Effector memory CD4-positive, alpha-beta T cell (primary cell): Measurements from ENCODE around the gene TTLL12.
"Not testable (repeated sequence)": the region's sequence is repeated elsewhere in the genome, so short reads cannot be mapped to it uniquely, and the experiment has no call there.

ENCODE experiments used
- DNase-seq, 3 donors: peaks; one replicate each; pipeline ENCODE4 v3.0.0-alpha.2; 2020
- H3K27ac ChIP-seq: 2 replicates; pipeline ENCODE4 v1.7.0; 2013; ENCODE audit warnings: mild to moderate bottlenecking, low read length, moderate library complexity; ENCODE audit not compliant: insufficient read depth, poor library complexity, severe bottlenecking
- H3K27me3 ChIP-seq: replicated peaks from 2 replicates; pipeline ENCODE4 v1.7.0; 2013; ENCODE audit warnings: mild to moderate bottlenecking, low read length; ENCODE audit not compliant: insufficient read depth, control insufficient read depth, poor library complexity, severe bottlenecking
- H3K36me3 ChIP-seq: 2 replicates; pipeline ENCODE4 v1.7.0; 2013; ENCODE audit warnings: mild to moderate bottlenecking, low read length, moderate library complexity; ENCODE audit not compliant: control insufficient read depth, insufficient read depth
- H3K4me1 ChIP-seq: 2 replicates; pipeline ENCODE4 v1.7.0; 2013; ENCODE audit warnings: low read length, mild to moderate bottlenecking; ENCODE audit not compliant: control insufficient read depth, insufficient read depth, poor library complexity, severe bottlenecking
- H3K4me3 ChIP-seq: 2 replicates; pipeline ENCODE4 v1.7.0; 2013; ENCODE audit warnings: low read length, low read depth, mild to moderate bottlenecking; ENCODE audit not compliant: insufficient read depth, poor library complexity, severe bottlenecking
- H3K9me3 ChIP-seq: 2 replicates; pipeline ENCODE4 v1.7.0; 2013; ENCODE audit warnings: mild to moderate bottlenecking, low read length, moderate library complexity; ENCODE audit not compliant: control insufficient read depth

Gene TTLL12

DNA sequence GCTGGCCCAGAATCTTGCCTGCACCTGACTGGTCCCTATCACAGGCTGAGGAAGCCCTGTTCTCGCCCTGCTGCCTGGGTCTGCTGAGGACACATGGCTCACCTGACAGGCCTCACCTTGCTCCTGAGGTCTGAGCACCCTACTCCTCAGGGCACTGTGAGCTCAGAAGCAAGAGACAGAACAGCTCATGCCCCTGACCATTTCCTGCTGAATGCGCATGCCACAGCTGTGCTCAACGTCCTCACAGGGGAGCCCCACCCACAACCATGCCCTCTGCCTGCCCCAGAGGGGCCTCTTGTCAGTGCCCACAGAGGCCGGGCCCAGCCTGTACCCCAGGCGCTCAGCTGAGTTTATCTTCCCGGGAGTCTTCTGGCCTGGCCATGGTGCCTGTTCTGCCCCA, 38.4 kb downstream of the TTLL12 start:
- H3K27me3 ChIP-seq: no peaks in the 10 kb centered on the region
- H3K4me1 ChIP-seq: peaks cover 16% of the 10 kb centered on the region
- H3K36me3 ChIP-seq: no peaks in the 10 kb centered on the region
- no peak for DNase-seq
- H3K27ac ChIP-seq: no peak overlapping the region
- no peak overlapping the region for H3K4me3 ChIP-seq
- no peaks in the 10 kb centered on the region for H3K9me3 ChIP-seq

DNA sequence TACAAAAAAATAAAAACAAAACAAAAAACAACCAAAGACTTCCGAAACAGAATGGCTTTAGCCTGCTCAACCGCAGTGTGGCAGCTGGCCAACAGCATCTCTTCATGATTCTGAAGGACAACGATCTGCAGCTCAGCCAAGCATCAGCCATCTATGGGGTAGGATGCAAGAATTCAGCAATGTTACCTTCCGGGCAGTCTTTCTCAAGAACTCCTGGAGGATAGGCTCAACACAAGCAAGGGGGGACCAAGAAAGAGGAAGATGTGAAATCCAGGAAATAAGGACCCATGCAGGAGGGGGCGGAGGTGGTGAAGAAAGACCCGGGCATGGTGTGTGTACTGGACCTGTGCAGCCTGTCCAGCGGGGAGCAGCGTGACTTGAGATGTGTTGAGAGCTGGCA, 39.1 kb downstream of the TTLL12 start:
- Histone ChIP-seq H3K27ac (no peak overlapping the region), H3K4me1 (peaks cover 15% of the 10 kb centered on the region), H3K9me3 (no peaks in the 10 kb centered on the region), H3K27me3 (no peaks in the 10 kb centered on the region), H3K36me3 (no peaks in the 10 kb centered on the region), H3K4me3 (no peak overlapping the region)
- DNase-seq: no peak

GRCh38 chr22:43146332-43146731, 40.6 kb downstream of the TTLL12 start:
- H3K9me3 ChIP-seq: not testable (repeated sequence)

GRCh38 chr22:43145371-43145770, 41.6 kb downstream of the TTLL12 start:
- not testable (repeated sequence) for H3K9me3 ChIP-seq, H3K4me1 ChIP-seq, DNase-seq, H3K27ac ChIP-seq, H3K27me3 ChIP-seq, H3K36me3 ChIP-seq, H3K4me3 ChIP-seq

More at GRCh38 chr22:43146332-43146731, 40.6 kb downstream of the TTLL12 start:
- H3K36me3 ChIP-seq, H3K27ac ChIP-seq, DNase-seq, H3K27me3 ChIP-seq, H3K4me3 ChIP-seq: not testable (repeated sequence)
- H3K4me1 ChIP-seq: peaks cover 11% of the 10 kb centered on the region

DNA sequence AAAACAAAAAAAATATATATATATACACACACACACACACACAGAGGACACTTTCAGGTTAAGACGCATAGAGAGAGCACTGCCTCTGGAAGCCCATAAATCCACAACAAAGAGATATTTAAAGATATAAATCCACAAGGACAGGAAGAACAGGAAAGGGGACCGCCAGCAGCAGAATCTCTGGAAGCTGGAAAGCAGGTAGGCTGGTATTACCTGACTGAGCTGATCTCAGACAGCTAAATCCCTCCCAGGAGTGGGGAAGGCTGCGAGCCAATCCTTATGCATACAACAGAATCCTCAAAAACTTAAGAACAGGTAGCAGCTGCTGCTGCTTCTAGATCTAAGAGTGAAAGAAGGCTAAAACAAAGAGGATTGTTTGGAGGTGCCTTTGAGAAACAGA, 42.0 kb downstream of the TTLL12 start:
- Histone ChIP-seq H3K27ac (no peak overlapping the region), H3K36me3 (peaks cover 4% of the 10 kb centered on the region), H3K4me1 (peaks cover 4% of the 10 kb centered on the region), H3K27me3 (no peaks in the 10 kb centered on the region), H3K9me3 (no peaks in the 10 kb centered on the region), H3K4me3 (no peak overlapping the region)
- DNase-seq: no peak

DNA sequence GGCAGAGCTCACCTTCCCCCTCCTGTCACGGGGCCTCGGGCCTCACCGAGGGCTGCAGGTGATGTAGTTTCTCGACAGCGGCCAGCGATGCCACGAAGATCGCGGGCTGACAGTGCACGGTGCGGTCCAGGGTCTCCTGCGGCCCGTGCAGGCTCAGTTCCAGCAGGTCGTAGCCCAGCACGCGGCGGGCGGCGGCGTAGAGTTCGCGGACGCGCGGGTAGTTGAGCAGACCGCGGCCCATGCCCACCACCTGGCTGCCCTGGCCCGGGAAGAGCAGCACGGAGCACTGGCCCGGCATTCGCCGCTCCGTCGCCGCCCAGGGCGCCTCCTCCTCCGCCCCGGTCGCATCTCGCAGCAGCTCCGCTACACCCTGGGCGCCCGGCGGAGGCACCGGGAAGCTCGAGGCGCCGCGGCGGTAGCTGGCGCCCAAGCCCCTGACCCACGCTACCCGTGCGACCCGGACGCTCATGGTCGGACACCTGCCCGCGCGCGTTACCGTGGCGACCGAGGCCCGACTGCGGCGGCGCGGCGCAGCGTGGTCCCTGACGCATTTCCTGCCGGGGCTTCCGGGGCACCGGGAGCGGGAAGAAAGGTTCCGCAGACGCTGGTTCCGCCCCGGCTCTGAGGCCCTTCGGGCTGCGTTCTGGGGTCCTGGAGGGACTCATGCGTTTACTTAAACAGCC, 43.9 kb downstream of the TTLL12 start, which contains the start of gene MCAT:
Gene MCAT, minus strand, starts transcription at position 519 of the 683 bp plus-strand sequence. Its CDS starts 50 bp downstream, at position 469.
- peaks cover 4% of the 10 kb centered on the region for H3K36me3 ChIP-seq
- no peaks in the 10 kb centered on the region for H3K27me3 ChIP-seq
- peak; percentile 57 to 75 (median 65) for DNase-seq
- peaks cover 4% of the 10 kb centered on the region for H3K4me1 ChIP-seq
- peak within 1 kb of the TSS; percentile 77 for H3K4me3 ChIP-seq
- peak within 1 kb of the TSS; percentile 79 for H3K27ac ChIP-seq
- H3K9me3 ChIP-seq: no peaks in the 10 kb centered on the region

GRCh38 chr22:43136801-43137200, 50.1 kb downstream of the TTLL12 start:
- Histone ChIP-seq H3K4me3 (no peak overlapping the region), H3K36me3 (peaks cover 22% of the 10 kb centered on the region), H3K9me3 (no peaks in the 10 kb centered on the region), H3K27me3 (no peaks in the 10 kb centered on the region), H3K4me1 (no peaks in the 10 kb centered on the region), H3K27ac (no peak overlapping the region)
- no peak for DNase-seq

- Histone ChIP-seq H3K36me3 (peaks cover 22% of the 10 kb centered on the region), H3K27ac (no peak overlapping the region), H3K4me3 (no peak overlapping the region), H3K9me3 (no peaks in the 10 kb centered on the region), H3K27me3 (no peaks in the 10 kb centered on the region), H3K4me1 (no peaks in the 10 kb centered on the region)
- no peak for DNase-seq
These were observed 50.7 kb downstream of the TTLL12 start for GRCh38 chr22:43136255-43136654.

DNA sequence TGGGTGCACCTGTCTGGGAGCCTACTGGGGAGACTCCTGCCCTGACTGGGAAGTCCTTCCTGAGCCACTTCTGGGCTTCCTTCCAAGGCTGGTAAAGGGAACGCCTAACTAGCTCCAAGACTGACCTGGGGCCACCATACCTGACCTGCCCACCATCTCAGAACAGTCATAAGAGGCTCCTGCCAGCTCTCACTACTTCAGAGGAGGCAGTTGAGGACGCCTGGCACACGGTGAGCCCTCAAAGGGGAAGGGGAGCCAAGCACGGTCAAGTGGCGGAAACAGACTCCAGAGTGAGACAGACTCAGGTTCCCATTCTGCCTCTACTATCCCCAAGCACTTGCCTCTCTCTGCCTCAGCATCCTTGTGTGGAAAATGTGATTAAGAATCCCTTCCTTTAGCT, 51.4 kb downstream of the TTLL12 start:
- Histone ChIP-seq H3K27ac (no peak overlapping the region), H3K9me3 (no peaks in the 10 kb centered on the region), H3K4me3 (no peak overlapping the region), H3K27me3 (no peaks in the 10 kb centered on the region), H3K4me1 (no peaks in the 10 kb centered on the region), H3K36me3 (peaks cover 20% of the 10 kb centered on the region)
- no peak for DNase-seq

DNA sequence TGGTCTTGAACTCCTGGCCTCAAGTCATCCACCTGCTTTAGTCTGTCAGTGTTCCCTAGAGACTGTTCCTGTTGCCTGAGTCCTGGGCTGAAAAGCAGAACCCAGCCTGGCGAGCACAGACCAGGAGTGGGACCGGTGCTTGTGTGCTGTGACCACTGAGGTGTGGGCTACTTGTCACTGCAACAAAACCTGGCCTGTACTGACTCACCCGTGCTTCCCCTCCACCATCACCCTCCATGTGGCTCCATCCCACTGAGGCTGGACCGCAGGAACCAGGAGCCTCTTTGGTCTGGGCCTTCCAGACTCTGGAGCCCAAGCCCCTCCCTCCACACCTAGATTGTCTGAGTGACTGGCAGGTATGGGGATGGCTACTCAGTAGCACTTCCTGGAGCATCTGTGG, 52.4 kb downstream of the TTLL12 start:
- no peaks in the 10 kb centered on the region for H3K27me3 ChIP-seq
- H3K4me1 ChIP-seq: no peaks in the 10 kb centered on the region
- H3K4me3 ChIP-seq: no peak overlapping the region
- DNase-seq: no peak
- H3K9me3 ChIP-seq: no peaks in the 10 kb centered on the region
- H3K27ac ChIP-seq: no peak overlapping the region
- H3K36me3 ChIP-seq: peaks cover 18% of the 10 kb centered on the region
